Panc1 (cell line): Measurements from ENCODE around the gene MRPL33.

Experiments used
- CTCF ChIP-seq: fragments of 450-650 bp; IDR thresholded peaks from 2 replicates; pipeline ENCODE4 v1.5.1; 2017; ENCODE audit warnings: mild to moderate bottlenecking
- POLR2AphosphoS5 ChIP-seq: IDR thresholded peaks from 2 replicates; pipeline ENCODE4 v1.6.1; 2012; ENCODE audit warnings: mild to moderate bottlenecking, low read depth, low read length, moderate library complexity
- REST ChIP-seq, 2 experiments: IDR thresholded peaks; 2 replicates each; pipeline ENCODE4 v1.6.1; 2011 to 2012; ENCODE audit warnings: low read depth in 2 of 2, control low read depth in 1 of 2, low read length in 1 of 2, mild to moderate bottlenecking in 1 of 2, moderate library complexity in 1 of 2; ENCODE audit not compliant: insufficient read depth in 1 of 2
- SIN3A ChIP-seq: IDR thresholded peaks from 2 replicates; pipeline ENCODE4 v1.6.1; 2012; ENCODE audit warnings: low read depth, mild to moderate bottlenecking, low read length, moderate library complexity, borderline replicate concordance; ENCODE audit not compliant: insufficient read depth
- TCF7L2 ChIP-seq: IDR thresholded peaks from 2 replicates; pipeline ENCODE4 v1.6.1; 2011; ENCODE audit warnings: mild to moderate bottlenecking, low read depth, low read length, inconsistent platforms

- TF ChIP-seq CTCF, result no peak
- no peak for TF ChIP-seq SIN3A
- no peak for TF ChIP-seq REST (IDR thresholded peaks at IDR 0.05; ENCODE audit: insufficient read depth in 1 of 2, low read depth in 2 of 2, low read length in 1 of 2)
- TF ChIP-seq POLR2AphosphoS5, result no peak
- no peak for TF ChIP-seq TCF7L2
These were observed 43.2 kb upstream of the MRPL33 start for GRCh38 chr2:27728081-27728858.
